Naive thymus-derived CD4-positive, alpha-beta T cell (primary cell): ENCODE data around the gene GNG7. TPM values are rescaled to one million over a fixed set of nuclear protein-coding genes. Genes with fewer than 3 reads are reported as not detected.
"Not testable (repeated sequence)": the region's sequence is repeated elsewhere in the genome, so short reads cannot be mapped to it uniquely, and the experiment has no call there.

Experiments
- ATAC-seq: fragments of 150-1000 bp; cut with Tn5 transposase; 2 replicates; pipeline ENCODE4 v1.10.0; 2021; ENCODE audit warnings: mild to moderate bottlenecking, moderate library complexity
- CTCF ChIA-PET: fragments of 350-600 bp; sonication (Branson Sonifier 250); formaldehyde crosslinking; loops from one replicate; lab custom pipeline; 2021; ENCODE audit warnings: antibody characterized with exemption; lab: Charles Lee
- POLR2A ChIA-PET: fragments of 350-600 bp; sonication (Branson Sonifier 250); formaldehyde crosslinking; loops from one replicate; lab custom pipeline; 2021; ENCODE audit warnings: antibody characterized with exemption, inconsistent platforms; lab: Charles Lee
- DNase-seq, 9 donors: peaks; one replicate each; pipeline versions ENCODE4 v3.0.0 to v3.0.0-alpha.2; 2020 to 2022; ENCODE audit warnings: mixed read lengths in 1 of 9
- H3K27ac ChIP-seq: one replicate; pipeline ENCODE4 v1.7.0; 2013; ENCODE audit warnings: mild to moderate bottlenecking, low read depth, low read length, moderate library complexity
- H3K27me3 ChIP-seq, 2 donors: one replicate each; pipeline ENCODE4 v1.7.0; 2013; ENCODE audit warnings: low read length in 2 of 2, mild to moderate bottlenecking in 2 of 2, moderate library complexity in 2 of 2; ENCODE audit not compliant: control insufficient read depth in 2 of 2, insufficient read depth in 2 of 2
- H3K36me3 ChIP-seq, 3 experiments: 1 replicate in 2 of 3; 2 replicates in 1 of 3; pipeline ENCODE4 v1.7.0; 2013; ENCODE audit warnings: low read length in 3 of 3, mild to moderate bottlenecking in 3 of 3, moderate library complexity in 1 of 3; ENCODE audit not compliant: insufficient read depth in 3 of 3, control insufficient read depth in 2 of 3
- H3K4me1 ChIP-seq, 2 donors: one replicate each; pipeline ENCODE4 v1.7.0; 2013; ENCODE audit warnings: low read length in 2 of 2, mild to moderate bottlenecking in 2 of 2, moderate library complexity in 1 of 2; ENCODE audit not compliant: control insufficient read depth in 2 of 2, insufficient read depth in 2 of 2
- H3K4me3 ChIP-seq: 2 replicates; pipeline ENCODE4 v1.7.0; 2013; ENCODE audit warnings: mild to moderate bottlenecking, low read length
- H3K9me3 ChIP-seq, 3 experiments: 1 replicate in 2 of 3; 2 replicates in 1 of 3; pipeline ENCODE4 v1.7.0; 2013; ENCODE audit warnings: low read length in 3 of 3; ENCODE audit not compliant: control insufficient read depth in 2 of 3
- H3K27ac Mint-ChIP-seq, 9 donors: one replicate each; pipeline ENCODE4 v1.8.0; 2020 to 2022; ENCODE audit warnings: mixed read lengths in 9 of 9, mild to moderate bottlenecking in 8 of 9, moderate library complexity in 5 of 9, inconsistent platforms in 2 of 9
- H3K27me3 Mint-ChIP-seq, 5 donors: one replicate each; pipeline ENCODE4 v1.8.0; 2021 to 2022; ENCODE audit warnings: mixed read lengths in 5 of 5, mild to moderate bottlenecking in 1 of 5
- H3K36me3 Mint-ChIP-seq, 5 donors: one replicate each; pipeline ENCODE4 v1.8.0; 2020 to 2022; ENCODE audit warnings: mixed read lengths in 5 of 5, mild to moderate bottlenecking in 3 of 5, inconsistent platforms in 1 of 5
- H3K4me1 Mint-ChIP-seq, 7 donors: one replicate each; pipeline ENCODE4 v1.8.0; 2020 to 2022; ENCODE audit warnings: mixed read lengths in 7 of 7, mild to moderate bottlenecking in 3 of 7, inconsistent platforms in 1 of 7
- H3K4me3 Mint-ChIP-seq, 10 donors: one replicate each; pipeline ENCODE4 v1.8.0; 2020 to 2022; ENCODE audit warnings: mild to moderate bottlenecking in 10 of 10, mixed read lengths in 10 of 10, moderate library complexity in 6 of 10, inconsistent platforms in 2 of 10
- H3K9me3 Mint-ChIP-seq, 11 donors: one replicate each; pipeline ENCODE4 v1.8.0; 2020 to 2022; ENCODE audit warnings: mixed read lengths in 11 of 11, mild to moderate bottlenecking in 4 of 11, inconsistent platforms in 1 of 11, moderate library complexity in 1 of 11
- intact Hi-C, 2 donors: fragments of 100-400 bp; cut with micrococcal nuclease; formaldehyde crosslinking; loops; one replicate each; pipeline ENCODE4 v1.15.1; 2023
- polyA plus RNA-seq, 2 donors: library from polyadenylated mRNA; unstranded; fragments of 300-500 nt; fragmentation: Illumina TruSeq; gene quantifications; one replicate each; pipeline ENCODE4 v1.2.3, GENCODE V29; 2021
- total RNA-seq, 6 experiments: library from RNA in 5 of 6; stranded (reverse) in 5 of 6; gene quantifications; 1 replicate in 5 of 6; 2 replicates in 1 of 6; pipeline ENCODE4 v1.2.3 and lab custom pipeline; 2021 to 2026

GNG7 gene
- total and polyA plus RNA-seq, 7 experiments from 2014 or later, result 0.31 to 6.8 (median 4.7) TPM

DNA sequence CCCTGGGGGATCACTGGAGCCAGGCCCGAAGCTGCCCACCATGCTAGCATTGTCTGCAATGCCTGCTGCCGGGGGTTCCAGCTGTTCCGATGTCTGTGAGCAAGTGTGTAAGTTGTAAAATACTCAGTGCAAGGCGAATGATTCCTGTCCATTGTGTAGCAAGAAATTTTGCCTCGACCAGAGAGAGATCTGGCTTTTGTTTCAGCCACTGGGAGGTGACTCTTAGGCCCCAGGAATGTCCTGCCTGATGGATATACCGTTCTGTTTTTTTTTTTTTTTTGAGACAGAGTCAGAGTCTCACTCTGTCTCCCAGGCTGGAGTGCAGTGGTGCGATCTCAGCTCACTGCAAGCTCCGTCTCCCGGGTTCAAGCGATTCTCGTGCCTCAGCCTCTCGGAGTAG, 233.9 kb downstream of the GNG7 start:
- H3K9me3 ChIP-seq, result no peaks in the 10 kb centered on the region
- no peak overlapping the region for H3K4me3 ChIP-seq
- H3K36me3 ChIP-seq, result no peaks in the 10 kb centered on the region
- no peak for DNase-seq
- Mint-ChIP-seq H3K36me3 (no peaks in the 10 kb centered on the region), H3K4me3 (no peak overlapping the region), H3K27me3 (peaks cover 0 to 2% (median 0%) of the 10 kb centered on the region in 5 donors), H3K4me1 (peaks cover 0 to 10% (median 5%) of the 10 kb centered on the region in 7 donors), H3K9me3 (no peaks in the 10 kb centered on the region), H3K27ac (no peak overlapping the region)
- ChIA-PET CTCF (interaction anchor here (0.5 to 3.0 kb wide), 2 partner anchors 143 to 449 kb away, joined by 3 to 10 read pairs; no protein-coding TSS in a partner anchor), POLR2A (no interaction called here)
- H3K27ac ChIP-seq, result no peak overlapping the region
- ATAC-seq, result no peak
- H3K4me1 ChIP-seq, result no peaks in the 10 kb centered on the region
- intact Hi-C loops, result no loop called here
- H3K27me3 ChIP-seq, result no peaks in the 10 kb centered on the region

DNA sequence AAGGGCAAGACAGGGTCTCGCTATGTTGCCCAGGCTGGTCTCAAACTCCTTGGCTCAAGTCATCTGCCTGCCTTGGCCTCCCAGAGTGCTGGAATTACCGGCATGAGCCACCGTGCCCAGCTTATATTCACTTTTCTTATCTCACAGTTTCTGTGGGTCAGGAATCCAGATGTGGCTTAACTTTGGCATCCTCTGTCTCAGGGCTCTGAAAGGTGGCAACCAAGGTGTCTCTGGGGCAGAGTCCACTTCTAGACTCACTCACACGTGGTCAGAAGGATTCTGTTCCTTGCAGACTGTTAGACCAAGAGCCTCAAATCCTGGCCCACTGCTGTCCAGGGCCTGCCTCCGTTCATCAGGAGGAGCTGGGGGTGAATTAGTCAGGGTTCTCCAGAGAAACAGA, 238.1 kb downstream of the GNG7 start:
- intact Hi-C loops, result no loop called here
- DNase-seq, result no peak
- Mint-ChIP-seq H3K4me1 (peaks cover 0 to 21% (median 8%) of the 10 kb centered on the region in 7 donors), H3K27ac (no peak overlapping the region), H3K27me3 (no peaks in the 10 kb centered on the region), H3K4me3 (peak overlapping the region in 1 of 10 donors; percentile 6), H3K36me3 (peaks cover 0 to 3% (median 0%) of the 10 kb centered on the region in 5 donors), H3K9me3 (peaks cover 0 to 2% (median 0%) of the 10 kb centered on the region in 11 donors)
- H3K27ac ChIP-seq, result no peak overlapping the region
- no peaks in the 10 kb centered on the region for H3K27me3 ChIP-seq
- H3K4me1 ChIP-seq, result no peaks in the 10 kb centered on the region
- ATAC-seq, result no peak
- CTCF ChIA-PET, result no interaction called here
- no peaks in the 10 kb centered on the region for H3K9me3 ChIP-seq
- POLR2A ChIA-PET, result no interaction called here
- H3K4me3 ChIP-seq, result no peak overlapping the region
- peaks cover 0 to 3% (median 0%) of the 10 kb centered on the region in 3 experiments for H3K36me3 ChIP-seq

DNA sequence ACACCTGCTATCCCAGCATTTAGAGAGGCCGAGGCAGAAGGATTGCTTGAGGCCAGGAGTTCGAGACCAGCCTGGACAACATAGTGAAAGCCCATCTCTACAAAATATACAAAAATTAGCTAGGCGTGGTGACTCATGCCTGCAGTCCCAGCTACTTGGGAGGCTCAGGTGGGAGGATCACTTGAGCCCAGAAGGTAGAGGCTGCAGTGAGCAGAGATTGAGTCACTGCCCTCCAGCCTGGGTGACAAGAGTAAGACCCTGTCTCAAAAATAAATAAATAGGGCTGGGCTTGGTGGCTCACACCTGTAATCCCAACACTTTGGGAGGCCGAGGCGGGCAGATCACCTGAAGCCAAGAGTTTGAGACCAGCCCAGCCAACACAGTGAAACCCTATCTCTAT, 238.8 kb downstream of the GNG7 start:
- H3K9me3 ChIP-seq, H3K9me3 Mint-ChIP-seq, DNase-seq, H3K27ac ChIP-seq, H3K4me1 ChIP-seq, H3K36me3 Mint-ChIP-seq, H3K27me3 Mint-ChIP-seq, intact Hi-C loops, H3K27me3 ChIP-seq, H3K4me3 ChIP-seq, ATAC-seq, H3K36me3 ChIP-seq: not testable (repeated sequence)
- peak overlapping the region in 7 of 10 donors; percentile 25 to 68 (median 37) for H3K4me3 Mint-ChIP-seq
- ChIA-PET POLR2A (interaction anchor here (0.6 to 0.7 kb wide), 2 partner anchors 136 to 630 kb away, joined by 3 to 4 read pairs; no protein-coding TSS in a partner anchor), CTCF (interaction anchor here (0.7 kb wide), 1 partner anchor 44 kb away, joined by 3 read pairs; no protein-coding TSS in a partner anchor)
- peak overlapping the region in 1 of 9 donors; percentile 33 for H3K27ac Mint-ChIP-seq
- H3K4me1 Mint-ChIP-seq, result peaks cover 0 to 18% (median 5%) of the 10 kb centered on the region in 7 donors

DNA sequence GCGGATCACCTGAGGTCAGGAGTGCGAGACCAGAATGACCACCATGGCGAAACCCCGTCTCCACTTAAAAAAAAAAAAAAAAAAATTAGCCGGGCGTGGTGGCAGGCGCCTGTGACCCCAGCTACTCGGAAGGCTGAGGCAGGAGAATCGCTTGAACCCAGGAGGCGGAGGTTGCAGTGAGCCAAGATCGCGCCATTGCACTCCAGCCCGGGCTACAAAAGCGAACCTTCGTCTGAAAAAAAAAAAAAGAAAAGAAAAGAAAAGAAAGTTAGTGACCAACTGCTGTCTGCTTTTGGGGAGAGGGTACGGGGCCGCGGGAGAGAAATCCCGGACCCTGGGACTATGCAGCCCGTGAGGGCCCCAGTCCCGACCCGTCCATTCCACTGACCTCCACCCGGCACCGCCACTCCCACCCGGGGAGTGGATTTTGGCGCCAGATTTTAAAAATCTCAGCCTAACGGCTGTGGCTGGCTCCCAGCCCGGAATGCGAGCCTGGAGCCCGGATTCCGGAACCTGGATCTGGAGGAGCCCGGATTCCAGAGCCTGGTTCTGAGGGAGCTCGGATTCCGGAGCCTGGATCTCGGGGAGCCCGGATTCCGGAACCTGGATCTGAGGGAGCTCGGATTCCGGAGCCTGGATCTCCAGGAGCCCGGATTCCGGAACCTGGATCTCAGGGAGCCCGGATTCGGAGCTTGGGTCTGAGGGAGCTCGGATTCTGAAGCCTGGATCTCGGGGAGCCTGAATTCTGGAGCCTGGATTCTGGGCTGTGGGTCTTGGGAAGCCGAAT, 239.7 kb downstream of the GNG7 start:
- Mint-ChIP-seq H3K27me3 (no peaks in the 10 kb centered on the region), H3K4me1 (peaks cover 0 to 18% (median 5%) of the 10 kb centered on the region in 7 donors), H3K9me3 (peaks cover 0 to 2% (median 0%) of the 10 kb centered on the region in 11 donors), H3K4me3 (peak overlapping the region in 4 of 10 donors; percentile 36 to 98 (median 76)), H3K36me3 (peaks cover 0 to 3% (median 0%) of the 10 kb centered on the region in 5 donors), H3K27ac (peak overlapping the region in 1 of 9 donors; percentile 93)
- Histone ChIP-seq H3K36me3 (peaks cover 0 to 3% (median 0%) of the 10 kb centered on the region in 3 experiments), H3K4me1 (no peaks in the 10 kb centered on the region), H3K27ac (no peak overlapping the region), H3K27me3 (no peaks in the 10 kb centered on the region), H3K4me3 (no peak overlapping the region), H3K9me3 (no peaks in the 10 kb centered on the region)
- DNase-seq, result no peak
- intact Hi-C loops, result no loop called here
- CTCF ChIA-PET, result interaction anchor here (0.7 to 0.9 kb wide), 2 partner anchors 43 to 137 kb away, joined by 3 to 4 read pairs; no protein-coding TSS in a partner anchor
- no peak for ATAC-seq
- POLR2A ChIA-PET, result interaction anchor here (0.6 to 0.7 kb wide), 6 partner anchors 13 to 629 kb away, joined by 3 to 4 read pairs (median 3); partner anchors contain the start of gene GADD45B

DNA sequence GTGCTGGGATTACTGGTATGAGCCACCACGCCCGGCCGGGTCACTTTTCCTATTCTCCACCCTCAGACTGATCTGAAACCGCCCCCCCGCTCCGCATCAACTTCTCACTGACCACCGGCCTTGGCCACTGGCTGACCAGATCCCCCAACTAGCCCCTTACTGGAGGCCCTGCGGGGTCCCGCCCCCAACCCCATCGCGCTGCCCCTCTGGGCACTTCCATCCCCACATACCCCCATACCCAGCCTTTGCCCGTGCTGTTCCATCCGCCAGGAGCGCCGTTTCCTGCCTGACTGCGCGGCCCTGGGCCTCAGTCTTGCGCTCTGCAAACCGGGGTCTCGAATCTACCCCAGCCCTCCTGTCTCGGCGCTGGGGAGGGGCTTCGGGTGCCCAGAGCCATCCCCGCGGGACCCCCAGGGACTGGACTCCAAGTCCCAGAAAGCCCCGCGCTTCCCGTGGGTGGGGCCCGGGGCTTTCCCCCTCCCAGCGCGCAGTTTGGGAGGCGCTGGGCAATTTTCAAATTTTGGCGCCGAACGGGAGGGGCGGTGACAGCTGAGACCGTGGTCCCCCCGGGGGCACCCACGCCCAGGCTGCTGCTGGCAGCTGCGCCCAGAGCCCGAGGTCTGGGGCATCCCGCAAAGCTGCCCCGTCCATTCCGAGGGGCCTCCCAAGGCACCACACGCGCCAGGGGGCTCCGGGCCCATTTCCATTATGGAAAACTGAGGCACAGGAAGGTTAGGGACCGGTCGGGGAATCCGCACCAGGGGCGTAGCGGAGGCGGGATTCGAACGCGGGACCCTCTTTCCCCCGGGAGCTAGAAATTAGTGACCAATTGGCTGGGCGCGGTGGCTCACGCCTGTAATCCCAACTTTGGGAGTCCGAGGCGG, 240.5 kb downstream of the GNG7 start:
- peak in 8 of 9 donors; percentile 16 to 82 (median 34) for DNase-seq
- Histone ChIP-seq H3K36me3 (peaks cover 0 to 3% (median 0%) of the 10 kb centered on the region in 3 experiments), H3K4me3 (peak overlapping the region; percentile 57), H3K4me1 (peaks cover 4 to 5% of the 10 kb centered on the region in 2 donors), H3K27me3 (no peaks in the 10 kb centered on the region), H3K27ac (no peak overlapping the region), H3K9me3 (no peaks in the 10 kb centered on the region)
- Mint-ChIP-seq H3K27ac (peak overlapping the region in 1 of 9 donors; percentile 93), H3K4me1 (peaks cover 6 to 23% (median 11%) of the 10 kb centered on the region in 7 donors), H3K4me3 (peak overlapping the region; percentile 66 to 98 (median 76)), H3K9me3 (peaks cover 0 to 2% (median 0%) of the 10 kb centered on the region in 11 donors), H3K27me3 (no peaks in the 10 kb centered on the region), H3K36me3 (peaks cover 0 to 7% (median 0%) of the 10 kb centered on the region in 5 donors)
- ATAC-seq, result peak; percentile 73
- ChIA-PET CTCF (interaction anchor here (0.6 to 0.9 kb wide), 4 partner anchors 118 to 157 kb away, joined by 3 to 4 read pairs (median 3); no protein-coding TSS in a partner anchor), POLR2A (interaction anchor here (0.6 to 1.2 kb wide), 4 partner anchors 64 to 178 kb away, joined by 3 read pairs; no protein-coding TSS in a partner anchor)
- intact Hi-C loops, result no loop called here
